Liver (tissue), 9 donors: ENCODE measurements around the gene SORCS2. TPM values are rescaled to one million over a fixed set of nuclear protein-coding genes. Genes with fewer than 3 reads are reported as not detected.
A peak's percentile ranks its signal among the peaks of the same experiment; 100 is the strongest.

Experiments used
- DNase-seq: peaks from one replicate; pipeline ENCODE4 v3.0.0-alpha.2; 2017; ENCODE audit warnings: low spot score
- H3K27ac ChIP-seq, 2 donors: one replicate each; pipeline ENCODE4 v1.7.0; 2013; ENCODE audit warnings: inconsistent platforms in 2 of 2, low read length in 2 of 2, control low read depth in 1 of 2, low read depth in 1 of 2, mild to moderate bottlenecking in 1 of 2
- H3K27me3 ChIP-seq, 4 donors: one replicate each; pipeline versions ENCODE4 v1.6.1 to v1.7.0; 2013; ENCODE audit warnings: low read length in 3 of 4, inconsistent platforms in 1 of 4, mild to moderate bottlenecking in 1 of 4, moderate library complexity in 1 of 4; ENCODE audit not compliant: control insufficient read depth in 4 of 4, insufficient read depth in 4 of 4
- H3K36me3 ChIP-seq, 4 donors: one replicate each; pipeline versions ENCODE4 v1.6.1 to v1.7.0; 2013; ENCODE audit warnings: low read length in 3 of 4, mild to moderate bottlenecking in 3 of 4, low read depth in 1 of 4, moderate library complexity in 1 of 4; ENCODE audit not compliant: control insufficient read depth in 4 of 4, insufficient read depth in 3 of 4
- H3K4me1 ChIP-seq, 4 donors: one replicate each; pipeline versions ENCODE4 v1.6.1 to v1.7.0; 2013; ENCODE audit warnings: low read length in 3 of 4, mild to moderate bottlenecking in 3 of 4, moderate library complexity in 1 of 4; ENCODE audit not compliant: control insufficient read depth in 4 of 4, insufficient read depth in 4 of 4
- H3K4me3 ChIP-seq, 3 donors: one replicate each; pipeline versions ENCODE4 v1.6.1 to v1.7.0; 2013; ENCODE audit warnings: low read length in 3 of 3, control low read depth in 1 of 3, low read depth in 1 of 3, mild to moderate bottlenecking in 1 of 3
- H3K9ac ChIP-seq, 2 donors: one replicate each; pipeline ENCODE4 v1.7.0; 2013; ENCODE audit warnings: low read length in 2 of 2, mild to moderate bottlenecking in 2 of 2, moderate library complexity in 2 of 2, control low read depth in 1 of 2, low read depth in 1 of 2
- H3K9me3 ChIP-seq, 4 donors: one replicate each; pipeline versions ENCODE4 v1.6.1 to v1.7.0; 2013; ENCODE audit warnings: low read length in 3 of 4; ENCODE audit not compliant: control insufficient read depth in 4 of 4
- ATF3 ChIP-seq: IDR thresholded peaks from 2 replicates; pipeline ENCODE4 v1.6.1; 2016; ENCODE audit warnings: antibody characterized with exemption
- CTCF ChIP-seq: fragments of 150-350 bp; IDR thresholded peaks from 2 replicates; pipeline ENCODE4 v1.5.1; 2017; ENCODE audit warnings: improper control_type of control experiment, low read depth, low read length; ENCODE audit not compliant: missing input control
- EGR1 ChIP-seq, 2 donors: IDR thresholded peaks; 2 replicates each; pipeline ENCODE4 v1.6.1; 2016 to 2018; ENCODE audit warnings: antibody characterized with exemption in 2 of 2, low read depth in 2 of 2
- FOXA1 ChIP-seq: IDR thresholded peaks from 2 replicates; pipeline ENCODE4 v1.6.1; 2016; ENCODE audit warnings: antibody characterized with exemption
- FOXA2 ChIP-seq: IDR thresholded peaks from 2 replicates; pipeline ENCODE4 v1.6.1; 2016; ENCODE audit warnings: antibody characterized with exemption
- GABPA ChIP-seq, 2 donors: IDR thresholded peaks in 1 of 2; conservative IDR thresholded peaks in 1 of 2; 2 replicates each; pipeline ENCODE4 v1.6.1; 2016; ENCODE audit warnings: antibody characterized with exemption in 2 of 2, mild to moderate bottlenecking in 1 of 2, moderate library complexity in 1 of 2
- HNF4A ChIP-seq, 2 donors: conservative IDR thresholded peaks; 2 replicates each; pipeline ENCODE4 v1.6.1; 2016; ENCODE audit warnings: antibody characterized with exemption in 2 of 2, mild to moderate bottlenecking in 2 of 2
- HNF4G ChIP-seq: IDR thresholded peaks from 2 replicates; pipeline ENCODE4 v1.6.1; 2016; ENCODE audit warnings: antibody characterized with exemption
- JUND ChIP-seq, 2 donors: IDR thresholded peaks; 2 replicates each; pipeline ENCODE4 v1.6.1; 2016; ENCODE audit warnings: antibody characterized with exemption in 2 of 2
- MAX ChIP-seq: IDR thresholded peaks from 2 replicates; pipeline ENCODE4 v1.6.1; 2016; ENCODE audit warnings: antibody characterized with exemption
- NR2F2 ChIP-seq: IDR thresholded peaks from 2 replicates; pipeline ENCODE4 v1.6.1; 2016; ENCODE audit warnings: antibody characterized with exemption
- RAD21 ChIP-seq, 2 donors: IDR thresholded peaks; 2 replicates each; pipeline ENCODE4 v1.6.1; 2016; ENCODE audit warnings: antibody characterized with exemption in 2 of 2, mild to moderate bottlenecking in 2 of 2
- REST ChIP-seq: IDR thresholded peaks from 2 replicates; pipeline ENCODE4 v1.6.1; 2016; ENCODE audit warnings: antibody characterized with exemption, mild to moderate bottlenecking
- RXRA ChIP-seq, 2 donors: IDR thresholded peaks; 2 replicates each; pipeline ENCODE4 v1.6.1; 2017 to 2018; ENCODE audit warnings: antibody characterized with exemption in 2 of 2, mild to moderate bottlenecking in 1 of 2
- SP1 ChIP-seq: IDR thresholded peaks from 2 replicates; pipeline ENCODE4 v1.6.1; 2018; ENCODE audit warnings: antibody characterized with exemption, mild to moderate bottlenecking
- TAF1 ChIP-seq: conservative IDR thresholded peaks from 2 replicates; pipeline ENCODE4 v1.6.1; 2016; ENCODE audit warnings: antibody characterized with exemption, mild to moderate bottlenecking
- YY1 ChIP-seq: IDR thresholded peaks from 2 replicates; pipeline ENCODE4 v1.6.1; 2016; ENCODE audit warnings: antibody characterized with exemption, mild to moderate bottlenecking
- ZBTB33 ChIP-seq: IDR thresholded peaks from 2 replicates; pipeline ENCODE4 v1.6.1; 2016; ENCODE audit warnings: antibody characterized with exemption
- WGBS: extraction: QIAGEN DNeasy Blood & Tissue Kit; methylation state at CpG from one replicate; pipeline ENCODE4 v1.1.7; 2013; 5-methylcytosine and 5-hydroxymethylcytosine counted together
- polyA plus RNA-seq, 2 donors: library from polyadenylated mRNA; stranded (reverse) in 1 of 2; unstranded in 1 of 2; fragments of 200-250 nt in 1 of 2; fragments of >200 nt in 1 of 2; fragmentation: Nextera tagmentation in 1 of 2; extraction: Ambion mirVana in 1 of 2; gene quantifications; one replicate each; pipeline versions ENCODE4 v1.2.1 to v1.2.3, GENCODE V29; 2013 to 2015
- total RNA-seq, 2 donors: library from RNA; depleted of rRNA; stranded (reverse); fragments of >200 nt; gene quantifications; one replicate each; pipeline ENCODE4 v1.2.3, GENCODE V29; 2014
- donor health status: healthy.
- donor health status: healthy.
- donor health status: healthy.
- donor health status: healthy.
- donor health status: healthy.

SORCS2 gene
- total and polyA plus RNA-seq, 4 donors, result 0.10 to 1.4 (median 0.92) TPM

- H3K27ac ChIP-seq, result peak overlapping the region; percentile 30 to 63
- no peaks in the 10 kb centered on the region for H3K27me3 ChIP-seq
- peaks cover 22 to 67% (median 44%) of the 10 kb centered on the region in 4 donors for H3K4me1 ChIP-seq
- H3K9ac ChIP-seq, result no peak overlapping the region
- DNase-seq, result no peak
- H3K4me3 ChIP-seq, result no peak overlapping the region
- no peaks in the 10 kb centered on the region for H3K36me3 ChIP-seq
- TF ChIP-seq SP1 (peak; percentile 29), YY1 (peak; percentile 31), FOXA2 (peak; percentile 77), EGR1 (IDR thresholded peaks at IDR 0.05; ENCODE audit: low read depth in 2 of 2) (peak in 1 of 2 donors; percentile 53), RAD21 (IDR thresholded peaks at IDR 0.05) (no peak), JUND (IDR thresholded peaks at IDR 0.05) (peak in 1 of 2 donors; percentile 28), ZBTB33 (no peak), GABPA (IDR thresholded peaks at IDR 0.05 in 1 of 2, conservative IDR thresholded peaks at IDR 0.05 in 1 of 2) (peak in 1 of 2 donors; percentile 53), MAX (peak; percentile 66), ATF3 (no peak), TAF1 (no peak), CTCF (no peak), RXRA (IDR thresholded peaks at IDR 0.05) (peak in 1 of 2 donors; percentile 86), FOXA1 (peak; percentile 77), HNF4A (conservative IDR thresholded peaks at IDR 0.05) (peak; percentile 61 to 87)
- H3K9me3 ChIP-seq, result no peaks in the 10 kb centered on the region
- 55% methylated on average over 6 of the region's 6 CpGs for WGBS
These were observed 19.9 kb downstream of the SORCS2 start for GRCh38 chr4:7212101-7212674.

- no peaks in the 10 kb centered on the region for H3K27me3 ChIP-seq
- WGBS, result 89% methylated on average over 6 of the region's 6 CpGs
- H3K9ac ChIP-seq, result no peak overlapping the region
- no peak overlapping the region for H3K4me3 ChIP-seq
- TF ChIP-seq ZBTB33, result no peak
- TF ChIP-seq NR2F2, result no peak
- no peak for TF ChIP-seq JUND (IDR thresholded peaks at IDR 0.05)
- no peak for TF ChIP-seq HNF4A (conservative IDR thresholded peaks at IDR 0.05)
- TF ChIP-seq MAX, result no peak
- TF ChIP-seq TAF1, result no peak
- no peak for TF ChIP-seq GABPA (IDR thresholded peaks at IDR 0.05 in 1 of 2, conservative IDR thresholded peaks at IDR 0.05 in 1 of 2)
- TF ChIP-seq YY1, result no peak
- no peak for TF ChIP-seq SP1
- no peak for TF ChIP-seq EGR1 (IDR thresholded peaks at IDR 0.05; ENCODE audit: low read depth in 2 of 2)
- TF ChIP-seq RXRA (IDR thresholded peaks at IDR 0.05), result no peak
- no peak for TF ChIP-seq HNF4G
- no peak for TF ChIP-seq FOXA2
- no peak for TF ChIP-seq REST
- no peak for TF ChIP-seq FOXA1
- no peak for TF ChIP-seq ATF3
- no peak for TF ChIP-seq RAD21 (IDR thresholded peaks at IDR 0.05)
- H3K27ac ChIP-seq, result no peak overlapping the region
- H3K4me1 ChIP-seq, result peaks cover 20 to 67% (median 44%) of the 10 kb centered on the region in 4 donors
- no peak for DNase-seq
- no peaks in the 10 kb centered on the region for H3K9me3 ChIP-seq
- no peaks in the 10 kb centered on the region for H3K36me3 ChIP-seq
These were observed 20.6 kb downstream of the SORCS2 start for GRCh38 chr4:7212921-7213320.
